K562 (cell line): Measurements from ENCODE around the gene FBXW8. TPM values are rescaled to one million over a fixed set of nuclear protein-coding genes. Genes with fewer than 3 reads are reported as not detected.

ENCODE experiments used
- ATAC-seq: fragments of 200-7000 bp; cut with Tn5 transposase; 3 replicates; pipeline ENCODE4 v1.9.1; 2020; ENCODE audit warnings: moderate library complexity
- BruUV-seq: library from RNA; stranded (reverse); fragments of 400-500 nt; replicated peaks from 2 replicates; lab custom pipeline; 2021; lab: Mats Ljungman, UMichigan
- CTCF ChIA-PET: fragments of 300-600 bp; formaldehyde crosslinking; extraction: SDS; loops from one replicate; lab custom pipeline; 2021; ENCODE audit warnings: low intra/inter-chr PET ratio; lab: Yijun Ruan, JAX
- POLR2A ChIA-PET: fragments of 300-600, 350-650 bp; sonication (Branson Sonifier 250); formaldehyde crosslinking; extraction: SDS; loops from one replicate; lab custom pipeline; 2021; ENCODE audit warnings: antibody characterized with exemption, inconsistent platforms; lab: Yijun Ruan, JAX
- DNase-seq, 4 experiments: peaks; one replicate each; pipeline versions ENCODE4 v3.0.0 to v3.0.0-alpha.2; 2011 to 2018; ENCODE audit warnings: low spot score in 3 of 4, mixed read lengths in 3 of 4; ENCODE audit errors: extremely low read depth in 1 of 4
- FAIRE-seq: peaks from 2 replicates; lab custom pipeline; 2011; peaks lifted over from hg19 to GRCh38; lab: Jason Lieb, UNC
- H2AFZ ChIP-seq: 2 replicates; pipeline ENCODE4 v1.6.0; 2011; ENCODE audit warnings: low read depth, low read length, control low read depth, inconsistent platforms
- H3K27ac ChIP-seq: fragments of 200-600 bp; 3 replicates; pipeline ENCODE4 v1.8.0; 2011; ENCODE audit warnings: low read depth, mild to moderate bottlenecking, control low read depth, inconsistent platforms, low read length, moderate library complexity, mixed read lengths; ENCODE audit errors: extremely low read depth
- H3K27me3 ChIP-seq, 2 experiments: fragments of 300-600 bp in 1 of 2; 2 replicates in 1 of 2; 3 replicates in 1 of 2; pipeline versions ENCODE4 v1.6.0 to v1.8.0; 2011; ENCODE audit warnings: inconsistent platforms in 2 of 2, low read length in 2 of 2, mild to moderate bottlenecking in 1 of 2, mixed read lengths in 1 of 2, moderate library complexity in 1 of 2; ENCODE audit not compliant: control insufficient read depth in 2 of 2, insufficient read depth in 2 of 2
- H3K36me3 ChIP-seq: fragments of 300-600 bp; 3 replicates; pipeline ENCODE4 v1.8.0; 2011; ENCODE audit warnings: mild to moderate bottlenecking, low read length, inconsistent platforms; ENCODE audit not compliant: control insufficient read depth, insufficient read depth
- H3K4me1 ChIP-seq, 2 experiments: fragments of 200-600 bp in 1 of 2; replicated peaks in 1 of 2; 2 replicates in 1 of 2; 3 replicates in 1 of 2; pipeline versions ENCODE4 v1.5.1 to v1.8.0; 2011; ENCODE audit warnings: inconsistent platforms in 2 of 2, low read length in 2 of 2, mild to moderate bottlenecking in 1 of 2, mixed read lengths in 1 of 2, moderate library complexity in 1 of 2; ENCODE audit not compliant: control insufficient read depth in 2 of 2, insufficient read depth in 2 of 2
- H3K4me2 ChIP-seq: 2 replicates; pipeline ENCODE4 v1.6.1; 2011; ENCODE audit warnings: low read length, control low read depth, inconsistent platforms, mixed read lengths; ENCODE audit not compliant: insufficient read depth
- H3K4me3 ChIP-seq: fragments of 200-600 bp; sonication (generic), shearing (Covaris generic); 2 replicates; pipeline ENCODE4 v1.5.1; 2016; ENCODE audit warnings: control low read depth, inconsistent platforms
- H3K79me2 ChIP-seq: fragments of 200-600 bp; 3 replicates; pipeline ENCODE4 v1.8.0; 2011; ENCODE audit warnings: low read length, inconsistent platforms; ENCODE audit not compliant: control insufficient read depth, insufficient read depth
- H3K9ac ChIP-seq, 2 experiments: 2 replicates each; pipeline versions ENCODE4 v1.6.0 to v1.6.1; 2011; ENCODE audit warnings: low read depth in 2 of 2, low read length in 2 of 2, control low read depth in 1 of 2, inconsistent platforms in 1 of 2, mild to moderate bottlenecking in 1 of 2, mixed read lengths in 1 of 2; ENCODE audit not compliant: insufficient read depth in 1 of 2
- H3K9me1 ChIP-seq: one replicate; pipeline ENCODE4 v1.6.0; 2011; ENCODE audit warnings: inconsistent platforms, mild to moderate bottlenecking, low read length, moderate library complexity; ENCODE audit not compliant: control insufficient read depth, insufficient read depth
- H3K9me3 ChIP-seq: replicated peaks from 2 replicates; pipeline ENCODE4 v1.5.1; 2011; ENCODE audit warnings: low read depth, low read length, inconsistent platforms; ENCODE audit not compliant: control insufficient read depth, insufficient read depth
- H4K20me1 ChIP-seq: replicated peaks from 2 replicates; pipeline ENCODE4 v1.6.1; 2011; ENCODE audit warnings: low read length, inconsistent platforms, mixed read lengths; ENCODE audit not compliant: control insufficient read depth, insufficient read depth
- HDAC1 ChIP-seq, 2 experiments: fragments of 450-650 bp; IDR thresholded peaks; 2 replicates each; pipeline ENCODE4 v1.6.1; 2016 to 2017; ENCODE audit warnings: inconsistent platforms in 1 of 2, mild to moderate bottlenecking in 1 of 2, moderate library complexity in 1 of 2
- HNRNPUL1 ChIP-seq: fragments of 200-400 bp; formaldehyde crosslinking; IDR thresholded peaks from 2 replicates; pipeline ENCODE4 v1.6.1; 2017; ENCODE audit warnings: low read length
- MECOM ChIP-seq: fragments of 250-450 bp; sonication (Bioruptor Pico); IDR thresholded peaks from 2 replicates; pipeline ENCODE4 v1.8.0; 2022; ENCODE audit warnings: inconsistent platforms
- PCBP2 ChIP-seq: fragments of 200-400 bp; formaldehyde crosslinking; IDR thresholded peaks from 2 replicates; pipeline ENCODE4 v1.6.1; 2018; ENCODE audit warnings: low read length, low read depth, mild to moderate bottlenecking, moderate library complexity; ENCODE audit not compliant: poor library complexity, severe bottlenecking
- POLR2G ChIP-seq: fragments of 200-400 bp; formaldehyde crosslinking; IDR thresholded peaks from 2 replicates; pipeline ENCODE4 v1.6.1; 2017; ENCODE audit warnings: low read depth, mild to moderate bottlenecking, antibody characterized with exemption, low read length, moderate library complexity
- SMARCB1 ChIP-seq: IDR thresholded peaks from 2 replicates; pipeline ENCODE4 v1.6.1; 2011; ENCODE audit warnings: improper control_type of control experiment, low read depth; ENCODE audit not compliant: insufficient read length
- TAL1 ChIP-seq: fragments of 450-650 bp; IDR thresholded peaks from 2 replicates; pipeline ENCODE4 v1.6.1; 2016; ENCODE audit warnings: mild to moderate bottlenecking
- TSC22D4 ChIP-seq: fragments of 450-650 bp; IDR thresholded peaks from 2 replicates; pipeline ENCODE4 v1.6.1; 2016; ENCODE audit warnings: missing genetic modification characterization, missing biosample characterization, control low read depth
- ZNF668 ChIP-seq: fragments of 250-450 bp; sonication (Bioruptor Pico); IDR thresholded peaks from 2 replicates; pipeline ENCODE4 v1.8.0; 2022; ENCODE audit warnings: mild to moderate bottlenecking, inconsistent platforms
- ZNF764 ChIP-seq: fragments of 250-450 bp; sonication (Bioruptor Pico); IDR thresholded peaks from 2 replicates; pipeline ENCODE4 v1.4.0; 2020; ENCODE audit warnings: low read depth, mild to moderate bottlenecking, moderate library complexity
- WGBS: fragments of 100-300 bp; shearing (Covaris generic); methylation state at CpG from one replicate; pipeline ENCODE4 v1.1.6; 2016; ENCODE audit warnings: low coverage, mixed read lengths; ENCODE audit not compliant: insufficient coverage; ENCODE audit errors: missing lambda C conversion rate; 5-methylcytosine and 5-hydroxymethylcytosine counted together
- in situ Hi-C: fragments of 300-500 bp; cut with MboI; formaldehyde crosslinking; loops from 4 replicates; pipeline ENCODE4 v1.15.0; 2018; ENCODE audit warnings: inconsistent platforms, mixed read lengths
- intact Hi-C: fragments of 100-400 bp; cut with micrococcal nuclease; formaldehyde crosslinking; loops from 2 replicates; pipeline ENCODE4 v1.14.2; 2022
- polyA plus RNA-seq, 8 experiments: library from polyadenylated mRNA; depleted of rRNA in 4 of 8; stranded (reverse) in 5 of 8; unstranded in 3 of 8; fragments of >200 nt; fragmentation: Nextera tagmentation in 2 of 8; fragmentation: Illumina TruSeq in 1 of 8; extraction: Ambion mirVana in 2 of 8; extraction: Trizol in 1 of 8; gene quantifications; 2 replicates each; pipeline versions ENCODE4 v1.2.1 to v1.2.3, GENCODE V29; 2011 to 2014; ENCODE audit warnings: inconsistent platforms in 1 of 8, missing spikeins in 1 of 8
- total RNA-seq, 7 experiments: library from RNA; depleted of rRNA in 6 of 7; stranded (reverse); fragments of >200 nt in 6 of 7; fragmentation: Illumina TruSeq in 2 of 7; extraction: Trizol in 2 of 7; gene quantifications; 2 replicates each; pipeline versions ENCODE4 v1.2.1 to v1.2.3, GENCODE V29; 2011 to 2021; ENCODE audit warnings: low replicate concordance in 1 of 7
- TF ChIP-seq, protein P1 (sequence below): fragments of 150-350 bp; IDR thresholded peaks from 2 replicates; pipeline ENCODE4 v1.6.1; 2014; ENCODE audit warnings: low read depth, mild to moderate bottlenecking, low read length, borderline replicate concordance
- TF ChIP-seq, protein P2 (sequence below): sonication (generic); formaldehyde crosslinking; IDR thresholded peaks from 2 replicates; pipeline ENCODE4 v1.8.1; 2022; ENCODE audit warnings: missing genetic modification reagents

FBXW8 gene
- total and polyA plus RNA-seq, 9 of the 15 experiments (the other 6 are each of a cell fraction or from before 2014, with no cell fraction given), result 0.58 to 8.3 (median 4.4) TPM

DNA sequence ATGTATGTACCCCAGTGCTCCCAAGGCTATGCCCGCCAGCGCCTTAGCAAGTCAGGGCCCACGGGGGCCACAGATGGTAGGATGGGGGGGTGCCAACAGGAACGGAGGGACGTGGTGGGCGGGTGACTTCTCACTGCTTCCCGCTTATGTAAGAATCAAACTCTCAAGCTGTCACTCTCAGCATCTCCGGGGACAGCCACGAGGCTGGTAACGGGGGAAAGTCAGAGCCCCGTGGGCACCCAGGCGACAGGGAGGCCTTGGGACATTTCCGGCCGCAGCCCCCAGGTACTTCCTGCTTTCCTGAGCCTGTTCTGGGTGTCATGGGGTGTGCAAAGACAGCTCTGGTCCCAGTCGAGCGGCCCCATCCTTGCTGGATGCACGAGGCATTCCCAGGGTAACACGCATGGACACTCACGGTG is 129.2 kb downstream of the FBXW8 start:
- ChIA-PET POLR2A (no interaction called here), CTCF (no interaction called here)
- Histone ChIP-seq H3K4me1 (peaks cover 36 to 73% of the 10 kb centered on the region in 2 experiments), H3K4me2 (no peak overlapping the region), H3K9ac (no peak overlapping the region), H4K20me1 (no peaks in the 10 kb centered on the region), H3K79me2 (no peaks in the 10 kb centered on the region), H3K9me3 (no peaks in the 10 kb centered on the region), H2AFZ (no peak overlapping the region), H3K27me3 (no peaks in the 10 kb centered on the region), H3K4me3 (no peak overlapping the region), H3K9me1 (no peaks in the 10 kb centered on the region), H3K36me3 (no peaks in the 10 kb centered on the region), H3K27ac (no peak overlapping the region)
- TF ChIP-seq SMARCB1 (no peak), HNRNPUL1 (no peak), POLR2G (peak; percentile 5; the same call in 1 of the 2 replicates)
- WGBS, result 91% methylated on average over 14 of the region's 19 CpGs
- ATAC-seq (no peak), FAIRE-seq (no peak), DNase-seq (no peak)
- BruUV-seq, result no TSS peak
- intact Hi-C loops, result no loop called here
- in situ Hi-C loops, result no loop called here

DNA sequence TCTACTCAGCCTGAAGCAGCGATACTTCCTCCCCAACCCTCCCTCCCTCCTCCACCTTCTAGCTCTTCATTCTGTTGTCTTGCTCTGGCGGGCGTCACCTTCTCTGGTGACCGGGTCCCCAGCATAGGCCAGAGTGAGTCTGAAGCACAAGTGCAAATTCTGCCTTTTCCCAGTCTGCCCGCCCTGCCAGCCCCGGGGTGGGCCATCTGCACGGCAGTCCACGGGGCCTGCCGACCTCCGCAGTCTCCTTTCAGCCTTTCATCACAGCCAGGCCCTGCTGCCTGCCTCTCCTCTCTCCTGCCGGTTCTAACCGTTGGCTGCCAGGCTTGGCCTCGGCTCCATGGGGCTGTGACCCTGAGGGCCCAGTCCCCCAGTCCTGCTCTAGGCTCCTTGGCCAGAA is 129.7 kb downstream of the FBXW8 start:
- in situ Hi-C loops, result no loop called here
- POLR2A ChIA-PET, result interaction anchor here (0.6 kb wide), 1 partner anchor 367 kb away, joined by 3 read pairs; no protein-coding TSS in a partner anchor
- 88% methylated on average over 11 of the region's 13 CpGs for WGBS
- TF ChIP-seq, protein P1, sequence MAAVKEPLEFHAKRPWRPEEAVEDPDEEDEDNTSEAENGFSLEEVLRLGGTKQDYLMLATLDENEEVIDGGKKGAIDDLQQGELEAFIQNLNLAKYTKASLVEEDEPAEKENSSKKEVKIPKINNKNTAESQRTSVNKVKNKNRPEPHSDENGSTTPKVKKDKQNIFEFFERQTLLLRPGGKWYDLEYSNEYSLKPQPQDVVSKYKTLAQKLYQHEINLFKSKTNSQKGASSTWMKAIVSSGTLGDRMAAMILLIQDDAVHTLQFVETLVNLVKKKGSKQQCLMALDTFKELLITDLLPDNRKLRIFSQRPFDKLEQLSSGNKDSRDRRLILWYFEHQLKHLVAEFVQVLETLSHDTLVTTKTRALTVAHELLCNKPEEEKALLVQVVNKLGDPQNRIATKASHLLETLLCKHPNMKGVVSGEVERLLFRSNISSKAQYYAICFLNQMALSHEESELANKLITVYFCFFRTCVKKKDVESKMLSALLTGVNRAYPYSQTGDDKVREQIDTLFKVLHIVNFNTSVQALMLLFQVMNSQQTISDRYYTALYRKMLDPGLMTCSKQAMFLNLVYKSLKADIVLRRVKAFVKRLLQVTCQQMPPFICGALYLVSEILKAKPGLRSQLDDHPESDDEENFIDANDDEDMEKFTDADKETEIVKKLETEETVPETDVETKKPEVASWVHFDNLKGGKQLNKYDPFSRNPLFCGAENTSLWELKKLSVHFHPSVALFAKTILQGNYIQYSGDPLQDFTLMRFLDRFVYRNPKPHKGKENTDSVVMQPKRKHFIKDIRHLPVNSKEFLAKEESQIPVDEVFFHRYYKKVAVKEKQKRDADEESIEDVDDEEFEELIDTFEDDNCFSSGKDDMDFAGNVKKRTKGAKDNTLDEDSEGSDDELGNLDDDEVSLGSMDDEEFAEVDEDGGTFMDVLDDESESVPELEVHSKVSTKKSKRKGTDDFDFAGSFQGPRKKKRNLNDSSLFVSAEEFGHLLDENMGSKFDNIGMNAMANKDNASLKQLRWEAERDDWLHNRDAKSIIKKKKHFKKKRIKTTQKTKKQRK, result no peak
- TF ChIP-seq TAL1, result no peak
- no peak for TF ChIP-seq HDAC1 (IDR thresholded peaks at IDR 0.05)
- TF ChIP-seq ZNF764, result no peak
- no peak for TF ChIP-seq TSC22D4 (tag)
- no peak for TF ChIP-seq ZNF668 (CRISPR knock-in tag)
- TF ChIP-seq PCBP2, result no peak
- TF ChIP-seq, protein P2, sequence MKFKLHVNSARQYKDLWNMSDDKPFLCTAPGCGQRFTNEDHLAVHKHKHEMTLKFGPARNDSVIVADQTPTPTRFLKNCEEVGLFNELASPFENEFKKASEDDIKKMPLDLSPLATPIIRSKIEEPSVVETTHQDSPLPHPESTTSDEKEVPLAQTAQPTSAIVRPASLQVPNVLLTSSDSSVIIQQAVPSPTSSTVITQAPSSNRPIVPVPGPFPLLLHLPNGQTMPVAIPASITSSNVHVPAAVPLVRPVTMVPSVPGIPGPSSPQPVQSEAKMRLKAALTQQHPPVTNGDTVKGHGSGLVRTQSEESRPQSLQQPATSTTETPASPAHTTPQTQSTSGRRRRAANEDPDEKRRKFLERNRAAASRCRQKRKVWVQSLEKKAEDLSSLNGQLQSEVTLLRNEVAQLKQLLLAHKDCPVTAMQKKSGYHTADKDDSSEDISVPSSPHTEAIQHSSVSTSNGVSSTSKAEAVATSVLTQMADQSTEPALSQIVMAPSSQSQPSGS, result no peak
- no peak for TF ChIP-seq MECOM (CRISPR knock-in tag)

More for the DNA sequence above, 129.7 kb downstream of the FBXW8 start:
- FAIRE-seq (no peak), ATAC-seq (no peak), DNase-seq (no peak)
- Histone ChIP-seq H2AFZ (no peak overlapping the region), H3K27ac (no peak overlapping the region), H3K36me3 (no peaks in the 10 kb centered on the region), H3K9me1 (no peaks in the 10 kb centered on the region), H3K27me3 (no peaks in the 10 kb centered on the region), H3K4me3 (no peak overlapping the region), H3K9ac (peak overlapping the region in 1 of 2 experiments; percentile 55; a peak in 1 of 4 replicates), H4K20me1 (no peaks in the 10 kb centered on the region), H3K79me2 (no peaks in the 10 kb centered on the region), H3K4me2 (no peak overlapping the region), H3K4me1 (peaks cover 42 to 76% of the 10 kb centered on the region in 2 experiments), H3K9me3 (no peaks in the 10 kb centered on the region)
- intact Hi-C loops, result no loop called here
- no TSS peak for BruUV-seq
- CTCF ChIA-PET, result no interaction called here
